GM19324 (cell line): ENCODE measurements around the gene KCNQ1.

Experiments
- ATAC-seq: cut with Tn5 transposase; IDR thresholded peaks from one replicate; pipeline ENCODE4 v1.9.1; 2021; ENCODE audit warnings: mild to moderate bottlenecking, moderate library complexity; ENCODE audit not compliant: unreplicated experiment, low FRiP score

The KCNQ1 gene

DNA sequence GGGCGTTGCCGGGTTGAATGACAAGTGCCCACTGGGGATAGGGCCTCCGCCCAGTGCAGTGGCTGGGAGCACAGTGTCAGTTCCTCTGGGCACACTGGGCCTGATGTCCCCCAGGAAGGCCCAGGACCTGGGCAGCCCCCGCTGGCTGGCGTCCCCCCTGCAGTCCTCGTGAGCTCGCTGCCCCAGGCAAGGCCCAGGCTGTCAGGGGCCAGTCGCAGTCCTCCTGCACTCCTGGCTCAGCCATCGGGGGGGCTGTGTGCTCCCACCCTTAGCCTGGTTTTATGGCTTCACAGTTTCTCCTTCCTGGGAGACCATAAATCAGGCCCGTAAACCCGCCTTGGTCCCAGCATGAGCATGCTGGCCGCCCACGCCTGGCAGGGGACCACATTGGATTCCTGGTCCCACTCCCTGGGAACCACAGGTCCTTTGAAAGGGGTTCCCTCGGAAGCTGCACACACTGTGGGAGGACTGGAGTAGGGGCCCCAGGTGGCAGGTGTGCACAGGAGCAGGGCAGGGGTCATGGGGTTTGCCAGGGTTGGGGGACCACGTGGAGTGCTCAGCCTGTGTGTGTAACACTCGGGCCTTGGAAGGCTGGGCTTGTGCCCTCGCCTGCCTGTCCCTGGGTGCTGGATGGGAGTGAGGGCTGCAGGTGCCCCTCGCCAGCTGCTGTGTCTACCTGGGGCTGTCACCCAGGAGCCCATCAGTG is 141.4 kb downstream of the KCNQ1 start:
- no peak for ATAC-seq

DNA sequence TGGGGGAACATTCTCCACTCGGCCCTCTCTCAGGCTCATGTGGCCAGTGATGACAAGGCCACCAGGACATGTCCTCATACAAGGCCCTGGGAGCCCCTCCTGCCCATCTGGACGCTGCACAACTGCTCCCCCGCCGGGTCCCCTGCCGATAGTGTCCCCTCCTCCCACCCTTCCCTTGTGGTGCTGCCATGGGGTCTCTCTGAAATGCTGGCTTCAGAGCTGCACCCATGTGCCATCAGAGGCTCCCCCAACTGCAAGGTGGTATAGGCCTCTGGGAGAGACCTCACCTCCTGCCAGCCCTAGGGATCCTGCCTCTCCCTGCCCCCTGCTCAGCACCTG is 142.0 kb downstream of the KCNQ1 start:
- ATAC-seq: no peak

DNA sequence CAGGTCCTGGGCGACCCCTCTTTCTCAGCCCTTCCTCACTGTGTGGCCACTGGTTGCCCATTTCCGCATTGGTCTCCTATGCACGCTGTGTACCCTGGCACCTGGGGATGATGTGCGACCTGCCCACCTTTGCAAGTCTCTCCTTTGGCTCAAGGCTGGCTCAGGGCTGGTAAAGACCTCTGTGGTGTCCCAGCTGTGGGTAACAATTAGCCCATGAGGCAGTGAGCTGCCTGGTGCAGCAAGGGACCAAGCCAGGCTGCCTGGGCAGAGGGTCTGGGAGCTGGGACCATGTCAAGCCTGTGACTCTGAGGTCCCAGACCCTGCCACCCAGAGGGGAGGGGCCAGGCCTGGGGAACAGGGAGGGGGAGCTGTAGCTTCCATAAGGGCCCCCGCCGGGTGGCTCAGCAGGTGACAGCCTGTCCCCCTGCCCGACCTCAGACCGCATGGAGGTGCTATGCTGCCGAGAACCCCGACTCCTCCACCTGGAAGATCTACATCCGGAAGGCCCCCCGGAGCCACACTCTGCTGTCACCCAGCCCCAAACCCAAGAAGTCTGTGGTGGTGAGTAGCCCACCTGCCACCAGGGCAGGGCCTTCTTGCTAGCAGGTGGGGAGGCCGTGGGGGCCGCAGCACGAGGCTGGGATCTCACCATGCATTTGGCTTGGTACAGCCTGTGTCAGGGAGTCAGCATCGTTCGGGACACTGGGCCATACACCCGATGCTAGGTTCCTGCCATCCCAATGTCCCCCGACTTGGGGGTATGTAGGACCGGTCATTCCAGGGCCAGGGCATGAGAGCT is 142.5 kb downstream of the KCNQ1 start:
- ATAC-seq: no peak

DNA sequence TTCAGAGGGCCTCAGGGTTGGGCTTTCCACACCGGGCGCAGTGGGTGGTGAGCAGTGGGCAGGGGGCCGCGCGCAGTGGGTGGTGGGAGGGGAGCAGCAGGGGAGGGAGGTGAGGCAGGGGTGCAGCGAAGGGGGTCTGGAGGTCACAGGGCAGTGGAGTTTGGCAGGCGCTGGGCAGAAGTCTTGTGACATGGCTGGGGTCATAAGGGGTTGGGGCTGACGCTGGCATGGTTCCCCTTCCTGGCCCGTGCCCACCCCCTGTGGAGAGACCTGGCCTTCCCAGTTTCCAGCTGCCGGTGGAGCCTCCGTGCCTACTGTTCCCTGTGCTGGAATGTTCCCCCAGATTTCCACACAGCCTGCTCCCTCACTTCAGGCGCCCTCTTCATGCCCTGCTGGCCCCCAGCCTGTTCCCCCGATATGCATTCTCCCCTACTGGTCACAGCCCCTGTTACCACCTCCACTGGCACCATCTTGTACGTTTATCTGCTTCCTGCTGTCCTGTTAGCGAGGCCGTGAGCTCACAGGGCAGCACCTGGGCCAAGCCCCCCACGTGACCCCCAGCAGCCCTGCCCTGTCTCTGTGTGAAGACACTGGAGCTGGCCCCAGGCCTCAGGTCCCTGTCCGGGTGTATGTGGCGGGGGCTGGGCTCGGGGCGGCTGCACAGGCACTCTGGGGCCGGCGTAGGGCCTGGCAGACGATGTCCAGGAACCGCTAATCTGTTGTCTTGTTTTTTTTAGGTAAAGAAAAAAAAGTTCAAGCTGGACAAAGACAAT is 143.4 kb downstream of the KCNQ1 start:
- no peak for ATAC-seq

DNA sequence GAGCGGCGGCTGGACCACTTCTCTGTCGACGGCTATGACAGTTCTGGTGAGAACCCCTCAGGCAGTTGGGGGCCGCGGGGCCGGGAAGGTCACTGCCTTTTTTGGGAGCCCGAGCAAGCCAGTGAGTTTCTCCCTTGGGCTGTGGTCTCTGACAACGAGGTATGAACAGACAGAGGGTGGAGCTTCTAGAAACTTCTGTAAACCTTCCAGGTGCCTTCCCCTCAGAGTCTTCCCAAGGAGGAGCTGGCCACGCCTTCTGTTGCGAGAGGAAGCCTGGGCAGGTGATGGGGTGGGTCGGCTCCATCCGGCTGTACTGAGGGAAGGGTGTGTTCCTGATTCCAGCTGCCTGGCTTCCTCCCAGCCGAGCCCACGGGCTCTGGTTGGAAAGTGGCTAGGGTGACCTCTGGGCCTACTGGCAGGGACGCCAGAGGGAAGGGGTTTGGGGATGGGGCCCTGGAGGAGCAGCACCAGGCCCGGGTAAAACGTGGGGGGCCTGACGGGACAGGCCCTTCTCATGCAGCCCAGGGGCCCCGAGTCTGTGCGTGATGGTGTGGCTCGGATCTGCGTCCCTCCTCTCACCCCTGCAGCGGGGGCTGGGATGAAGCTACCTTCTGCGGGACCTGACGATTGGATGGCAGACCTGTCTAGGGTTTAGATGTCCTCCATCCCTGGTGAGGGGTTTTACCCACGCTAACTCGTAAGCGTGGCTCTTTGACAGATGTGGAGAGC is 144.2 kb downstream of the KCNQ1 start:
- ATAC-seq: no peak

DNA sequence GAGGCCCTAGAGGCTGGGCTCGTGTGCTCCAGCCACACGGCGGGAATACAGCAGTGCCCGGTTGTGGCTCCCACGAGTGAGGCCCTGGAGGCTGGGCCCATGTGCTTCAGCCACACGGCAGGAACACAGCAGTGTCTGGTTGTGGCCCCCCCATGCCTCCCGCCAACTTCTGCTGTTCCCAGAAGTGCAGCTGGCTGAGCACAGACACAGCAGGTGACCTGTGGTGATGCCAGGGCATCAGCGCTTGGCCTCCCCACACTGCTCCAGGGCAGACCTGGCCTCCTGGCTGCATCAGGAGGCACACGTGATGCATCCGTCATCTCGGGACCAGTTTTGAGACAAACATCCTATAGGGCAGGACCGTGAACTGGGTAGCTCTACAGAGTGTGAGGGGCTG is 144.7 kb downstream of the KCNQ1 start:
- ATAC-seq: no peak

DNA sequence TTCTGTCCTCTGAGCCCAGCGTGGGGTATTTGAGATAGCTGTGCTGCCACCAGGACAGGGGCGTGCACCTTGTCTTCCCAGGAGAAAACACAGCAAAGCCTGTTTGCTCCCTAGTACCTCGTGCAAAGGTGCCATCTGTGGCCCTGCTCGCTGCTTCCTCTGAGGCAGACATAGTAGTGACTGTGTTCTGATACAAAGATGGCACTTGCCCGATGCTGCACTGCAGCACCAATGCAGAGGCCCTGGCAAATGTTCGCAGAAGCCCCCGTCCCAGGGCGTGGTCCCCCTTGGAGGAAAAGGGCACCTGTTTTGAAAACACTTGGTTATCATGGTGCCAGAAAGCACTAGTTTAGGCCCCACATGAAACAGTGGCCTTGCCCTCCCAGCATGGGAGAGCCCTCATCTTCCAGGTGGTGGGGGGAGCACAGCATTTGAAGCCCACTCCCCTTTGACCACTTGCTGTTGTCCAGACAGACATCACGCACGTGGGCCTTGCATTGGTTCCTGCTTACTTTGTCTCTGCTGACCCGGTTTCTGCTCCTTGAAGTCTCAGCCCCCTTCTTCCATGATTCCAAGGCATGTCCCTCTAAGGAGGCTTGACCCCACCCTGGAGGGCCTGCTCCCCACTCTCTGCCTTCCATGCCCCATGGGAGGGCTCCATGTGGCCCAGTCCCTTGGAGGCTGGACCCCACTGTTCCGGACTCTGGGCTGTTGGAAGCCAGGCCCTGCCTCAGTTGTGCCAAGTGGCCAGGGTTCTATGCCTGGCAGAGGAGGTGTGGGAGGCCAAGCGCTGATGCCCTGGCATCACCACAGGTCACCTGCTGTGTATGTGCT is 145.5 kb downstream of the KCNQ1 start:
- no peak for ATAC-seq

DNA sequence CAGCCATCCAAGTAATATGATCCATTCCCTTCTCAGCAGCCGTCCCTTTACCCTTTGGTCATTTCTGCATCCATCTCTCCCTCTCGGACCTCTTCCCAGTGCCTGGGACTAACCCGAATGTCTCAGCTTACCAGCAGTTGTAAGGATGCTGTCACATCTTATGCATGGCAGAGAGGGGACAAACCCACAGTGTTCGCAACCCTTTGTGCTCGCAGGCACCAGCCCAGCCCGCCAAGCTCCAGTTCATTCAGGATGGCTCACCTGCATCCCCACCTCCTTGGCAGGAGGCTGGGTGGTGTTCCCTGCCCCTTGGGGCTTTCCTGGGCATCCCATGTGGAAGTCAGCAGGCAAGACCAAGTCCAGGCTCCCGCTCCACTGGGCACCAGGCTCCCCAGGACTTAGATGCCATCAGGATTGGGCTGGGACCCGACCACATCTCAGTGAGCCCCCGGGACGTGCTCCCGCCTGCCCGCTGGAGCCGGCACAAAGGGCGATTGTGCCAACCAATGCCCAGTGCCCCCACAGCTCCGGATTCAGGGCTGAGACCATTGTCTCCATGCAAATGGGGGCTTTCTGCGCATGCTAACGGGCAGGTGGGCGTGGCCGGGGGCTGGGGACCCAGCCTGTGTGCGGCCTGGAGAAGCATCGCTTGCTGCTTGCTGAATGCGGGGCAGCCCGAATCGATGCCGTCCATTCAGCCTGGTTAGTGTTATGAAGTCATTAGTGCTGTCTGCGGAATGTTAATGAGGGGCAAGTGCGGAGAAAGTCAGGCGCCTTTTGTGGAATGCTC is 146.4 kb downstream of the KCNQ1 start:
- no peak for ATAC-seq

DNA sequence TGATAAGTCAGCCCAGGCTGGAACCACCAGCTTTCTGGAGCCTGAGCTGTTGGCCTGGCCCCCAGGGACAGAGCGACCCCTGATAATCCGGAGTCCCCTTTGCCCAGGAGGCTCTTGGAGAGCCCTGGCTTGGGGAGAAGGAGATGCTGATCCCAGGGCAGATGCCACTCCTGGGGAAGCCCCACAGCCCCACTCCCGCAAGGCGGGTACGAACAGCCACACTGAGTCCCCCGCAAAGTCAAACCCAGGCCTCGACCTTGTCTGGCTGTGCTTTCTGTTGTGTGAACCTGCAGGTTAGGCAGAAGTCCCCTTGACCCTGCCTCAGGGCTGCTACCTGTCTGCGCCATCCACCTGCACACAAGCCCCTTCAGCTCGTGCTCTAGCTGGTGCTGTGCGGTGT is 147.0 kb downstream of the KCNQ1 start:
- no peak for ATAC-seq

DNA sequence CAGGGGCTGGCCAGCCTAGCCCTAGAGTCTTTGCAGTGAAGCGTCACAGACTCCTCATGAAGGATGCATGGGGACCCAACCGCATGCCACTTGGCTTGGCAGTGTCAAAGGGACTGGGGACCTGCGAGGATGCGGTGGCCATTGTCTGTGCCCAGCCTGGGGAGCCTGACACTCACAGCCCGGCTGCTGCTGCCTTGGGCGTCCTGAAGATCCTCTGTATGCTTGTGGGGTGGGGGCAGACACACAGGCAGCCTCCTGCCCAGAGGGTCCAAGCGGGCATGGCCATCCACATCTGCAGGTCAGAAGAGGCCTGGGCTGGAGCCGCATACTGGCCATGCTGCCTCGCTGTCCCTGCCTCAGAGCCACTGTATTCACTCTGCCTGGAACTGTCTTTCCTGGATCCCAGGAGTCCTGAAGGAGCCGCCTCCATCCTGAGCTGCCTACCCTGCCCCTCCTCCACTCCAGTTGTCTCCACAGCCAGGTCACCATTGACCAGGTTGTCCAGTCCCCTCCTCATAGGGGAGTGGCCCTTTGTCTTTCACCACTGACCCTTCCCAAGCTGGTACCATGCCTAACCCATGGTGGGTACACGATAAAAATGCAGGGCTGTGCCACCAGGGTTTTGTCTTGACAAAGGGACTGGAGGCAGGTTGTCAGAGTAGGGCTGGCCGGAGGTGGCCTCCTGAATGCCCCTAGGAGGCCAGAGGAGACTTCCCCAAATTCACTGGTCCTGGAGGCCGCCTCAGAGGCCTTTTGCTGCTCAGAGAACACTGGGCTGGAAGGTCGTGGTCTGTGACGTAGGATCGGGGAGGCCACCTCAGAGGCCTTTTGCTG is 148.0 kb downstream of the KCNQ1 start:
- ATAC-seq: no peak

DNA sequence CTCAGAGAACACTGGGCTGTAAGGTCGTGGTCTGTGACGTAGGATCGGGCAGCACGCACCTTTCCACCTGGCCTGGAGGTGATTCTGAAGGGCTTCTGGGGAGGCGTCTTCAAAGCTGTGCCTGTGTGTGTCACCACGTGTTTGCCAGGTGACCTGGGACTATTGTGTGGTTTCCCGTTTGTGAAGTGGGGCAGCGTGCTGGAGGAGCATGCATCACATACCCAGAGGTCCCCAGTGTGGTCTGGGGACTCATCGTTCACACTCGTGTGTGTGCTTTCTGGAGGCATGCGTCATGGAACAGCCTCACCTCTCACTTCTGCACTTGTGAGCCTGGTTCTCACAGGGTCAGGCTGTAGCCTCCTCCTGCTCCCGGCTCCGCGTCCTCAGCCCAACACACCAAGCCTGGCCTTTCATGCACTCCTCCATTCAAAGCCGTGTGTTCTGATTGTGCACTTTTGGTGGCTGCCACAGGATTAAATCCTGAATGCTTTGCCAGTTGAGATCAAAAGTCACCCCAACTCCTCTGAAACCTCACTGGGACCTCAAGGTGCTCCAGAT is 148.7 kb downstream of the KCNQ1 start:
- no peak for ATAC-seq

DNA sequence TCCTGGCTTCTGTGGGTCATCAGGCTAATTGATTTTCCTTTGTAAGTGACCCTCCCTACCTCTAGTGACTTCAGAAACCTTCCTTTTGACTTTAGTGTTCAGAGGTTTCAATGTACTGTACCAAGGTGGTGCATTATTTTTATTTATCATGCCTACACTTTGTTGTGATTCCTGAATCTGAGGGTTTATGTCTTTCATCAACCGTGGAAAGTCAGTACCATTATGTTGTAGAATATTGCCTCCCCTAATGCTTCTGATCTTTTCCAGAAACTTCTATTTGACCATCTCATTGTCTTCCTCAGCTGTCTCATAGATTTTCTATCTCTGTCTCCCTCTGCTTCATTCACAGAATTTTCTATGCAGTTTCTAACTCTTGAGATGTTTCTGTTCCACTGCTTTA is 149.5 kb downstream of the KCNQ1 start:
- ATAC-seq: no peak

DNA sequence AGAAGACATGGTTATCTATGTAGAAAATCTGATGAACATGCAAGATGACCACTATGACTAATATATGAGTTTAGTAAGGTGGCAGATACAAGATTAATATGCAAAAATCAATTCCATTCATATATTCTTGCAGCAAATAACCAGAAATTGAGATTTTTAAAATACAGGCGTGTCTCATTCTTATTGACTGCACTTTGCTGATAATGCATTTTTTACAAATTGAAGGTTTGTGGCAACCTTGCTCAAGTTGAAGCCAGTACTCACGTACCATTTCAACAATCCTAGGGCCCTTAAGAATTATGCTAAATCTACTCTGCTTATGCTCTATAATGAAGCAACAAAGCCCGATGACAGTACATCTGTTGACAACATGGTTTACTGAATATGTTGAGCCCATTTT is 150.4 kb downstream of the KCNQ1 start:
- no peak for ATAC-seq

DNA sequence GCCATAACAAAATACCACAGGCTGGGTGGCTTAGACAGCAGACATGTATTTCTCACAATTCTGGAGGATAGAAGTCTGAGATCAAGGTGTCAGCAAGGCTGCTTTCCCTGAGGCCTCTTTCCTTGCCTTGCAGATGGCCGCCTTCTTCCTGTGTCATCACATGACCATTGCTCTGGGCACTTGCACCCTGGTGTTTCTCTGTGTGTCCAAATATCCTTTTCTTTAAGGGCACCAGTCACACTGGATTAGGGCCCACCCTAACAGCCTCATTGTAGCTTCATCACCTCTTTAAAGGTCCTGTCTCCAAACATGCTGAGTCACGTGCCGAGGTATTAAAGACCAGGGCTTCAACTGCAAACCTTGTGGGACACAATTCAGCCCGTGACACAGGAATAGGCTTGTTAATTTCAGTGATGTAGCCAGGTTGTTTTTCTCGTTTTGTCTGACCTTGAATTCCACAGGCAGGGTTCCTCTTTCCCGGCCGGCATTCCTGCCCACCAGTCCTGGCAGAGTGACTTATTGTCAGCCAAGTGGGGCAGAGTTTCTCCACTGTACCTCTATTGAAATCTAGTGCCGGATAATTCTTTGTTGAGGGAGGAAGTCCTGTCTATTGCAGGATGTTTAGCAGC is 154.9 kb downstream of the KCNQ1 start:
- ATAC-seq: no peak

DNA sequence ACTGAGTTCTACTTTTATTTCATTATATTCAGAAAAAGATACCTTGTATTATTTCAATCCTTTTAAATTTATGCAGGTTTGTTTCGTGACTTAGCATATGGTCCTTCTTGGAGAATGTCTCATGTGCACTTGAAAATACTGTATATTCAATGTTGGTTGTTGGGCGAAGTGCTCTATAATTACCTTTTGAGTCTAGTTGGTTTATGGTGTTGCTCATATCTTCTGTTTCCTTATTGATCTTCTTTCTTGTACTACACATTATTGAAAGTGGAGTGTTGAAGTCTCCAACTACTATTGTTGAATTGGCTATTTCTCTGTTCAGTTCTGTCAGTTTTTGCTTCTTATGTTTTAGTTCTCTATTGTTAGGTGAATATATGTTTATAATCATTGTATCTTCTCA is 164.5 kb downstream of the KCNQ1 start:
- no peak for ATAC-seq

DNA sequence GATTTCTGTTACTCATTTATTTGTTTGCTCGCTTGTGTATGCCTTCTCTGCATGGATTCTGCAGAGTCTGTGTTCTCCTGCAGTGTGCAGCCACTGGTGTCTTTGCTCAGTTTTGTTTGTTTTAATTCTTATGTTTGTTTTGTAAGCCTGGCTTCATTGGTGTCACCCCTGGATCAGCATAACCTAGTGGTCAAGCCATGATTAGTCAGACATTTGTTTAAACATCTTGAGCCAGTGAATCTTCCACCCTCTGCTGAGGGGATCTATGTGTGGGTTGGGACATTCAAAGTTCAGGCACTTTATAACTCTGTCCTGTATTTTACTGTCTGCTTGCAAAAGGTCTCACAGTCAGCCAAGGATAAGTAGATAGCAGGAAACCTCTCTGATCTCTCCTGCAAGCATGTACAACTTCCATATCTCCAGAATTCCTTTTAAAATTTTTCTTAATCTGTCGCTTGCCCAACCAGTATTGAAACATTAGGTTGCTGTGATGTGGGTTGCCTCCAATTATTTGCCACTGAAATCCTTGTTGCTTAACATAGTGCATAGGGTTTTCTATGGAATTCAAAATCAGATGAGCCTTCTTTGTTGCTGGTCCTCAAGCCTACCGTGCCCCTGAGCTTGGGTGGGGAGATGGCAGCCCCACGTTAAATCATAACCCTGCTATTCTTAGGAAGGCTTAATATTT is 168.2 kb downstream of the KCNQ1 start:
- no peak for ATAC-seq

DNA sequence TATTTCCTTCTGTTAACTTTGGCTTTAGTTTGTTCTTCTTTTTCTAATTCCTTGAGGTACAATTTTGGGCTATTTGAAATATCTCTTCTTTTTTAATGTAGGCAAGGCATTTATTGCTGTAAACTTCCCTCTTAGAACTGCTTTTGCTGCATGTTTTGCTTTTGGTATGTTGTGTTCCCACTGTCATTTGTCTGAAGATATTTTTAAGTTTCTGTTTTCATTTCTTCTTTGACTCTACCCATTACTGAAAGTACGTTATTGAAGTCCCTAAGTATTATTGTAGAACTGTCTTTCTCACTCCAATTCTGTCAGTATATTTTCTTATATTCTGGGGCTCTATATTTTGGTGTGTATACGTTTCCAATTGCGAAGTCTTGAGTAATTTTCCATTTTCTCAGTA is 177.1 kb downstream of the KCNQ1 start:
- peak; percentile 59 for ATAC-seq
